Right hindlimb (tissue), 1 donor: ENCODE data around the gene TMCO1.
"Not testable (repeated sequence)": the region's sequence is repeated elsewhere in the genome, so short reads cannot be mapped to it uniquely, and the experiment has no call there.

Experiments used
- DNase-seq: peaks from one replicate; pipeline ENCODE4 v3.0.0-alpha.2; 2018

Gene TMCO1, protein sequence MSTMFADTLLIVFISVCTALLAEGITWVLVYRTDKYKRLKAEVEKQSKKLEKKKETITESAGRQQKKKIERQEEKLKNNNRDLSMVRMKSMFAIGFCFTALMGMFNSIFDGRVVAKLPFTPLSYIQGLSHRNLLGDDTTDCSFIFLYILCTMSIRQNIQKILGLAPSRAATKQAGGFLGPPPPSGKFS

DNA sequence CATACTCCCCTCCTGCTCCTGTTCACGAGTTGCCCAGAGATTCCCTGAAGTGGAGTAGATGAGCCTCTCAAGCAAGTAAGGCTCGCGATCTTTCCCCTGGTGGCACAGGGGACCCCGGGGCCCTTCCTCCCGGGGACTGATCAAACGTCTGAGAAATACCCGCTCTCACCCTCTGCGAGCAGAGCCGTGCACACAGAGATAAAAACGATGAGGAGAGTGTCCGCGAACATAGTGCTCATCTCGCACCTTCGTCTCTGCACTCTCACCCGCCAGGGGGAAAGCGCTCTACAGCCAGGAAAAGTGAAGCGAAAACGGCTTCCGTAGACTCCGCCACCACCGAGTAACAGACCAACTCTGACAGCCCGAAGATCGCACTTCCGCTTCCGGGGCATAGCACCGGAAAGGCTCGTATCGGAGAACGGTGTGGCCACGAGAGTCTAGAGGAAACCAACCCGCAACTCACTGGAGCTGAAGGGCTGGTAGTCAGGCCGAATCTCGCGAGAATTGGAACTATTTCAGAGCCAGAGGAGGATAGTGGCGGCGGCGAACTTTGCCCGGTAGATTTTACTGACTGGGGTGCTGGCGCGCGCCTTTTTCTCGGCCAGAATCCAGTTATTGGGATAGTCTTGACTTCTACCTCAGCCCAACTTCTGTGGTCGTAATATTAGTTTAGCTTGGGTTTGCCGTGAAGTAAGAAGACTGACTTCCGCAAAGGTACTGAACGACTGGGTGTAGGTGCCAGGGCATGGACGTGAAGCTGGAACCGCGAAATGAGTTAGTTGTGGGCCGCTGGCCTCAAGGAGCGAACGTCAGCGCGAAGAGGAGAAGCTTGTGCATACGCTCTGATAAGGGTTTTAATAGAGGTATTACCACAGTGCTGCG is at the start of gene TMCO1:
TSS of gene TMCO1 (minus strand) at position 356 of the 882 bp plus-strand sequence. CDS start at position 239, 117 bp downstream.
- peak; percentile 97 for DNase-seq

DNA sequence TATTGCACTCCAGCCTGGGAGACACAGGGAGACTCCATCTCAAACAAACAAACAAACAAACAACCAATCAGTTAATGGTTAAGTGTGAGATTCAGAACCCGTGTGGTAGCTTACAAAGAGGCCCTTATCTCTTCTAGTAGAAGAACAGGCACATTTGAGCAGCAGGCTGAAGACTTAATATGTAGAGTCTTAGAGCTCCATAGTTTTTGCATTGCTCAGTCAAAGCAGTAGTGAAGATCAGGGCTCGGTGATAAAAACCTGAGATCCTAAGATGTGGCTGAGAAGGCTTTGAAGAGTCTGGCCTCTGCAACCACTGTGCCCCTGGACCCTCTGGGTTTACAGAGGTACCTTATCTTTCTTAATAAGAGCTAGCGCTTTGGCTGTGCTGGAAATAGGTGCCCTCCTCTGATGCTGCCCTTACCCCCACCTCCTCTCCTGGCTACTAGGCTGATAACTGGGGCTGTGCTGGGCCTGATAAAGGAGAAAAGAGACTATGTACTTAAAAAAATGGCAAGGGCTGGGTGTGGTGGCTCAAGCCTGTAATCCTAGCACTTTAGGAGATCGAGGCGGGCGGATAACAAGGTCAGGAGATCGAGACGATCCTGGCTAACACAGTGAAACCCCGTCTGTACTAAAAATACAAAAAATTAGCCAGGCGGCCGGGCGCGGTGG is 48.3 kb upstream of the TMCO1 start:
- no peak for DNase-seq

DNA sequence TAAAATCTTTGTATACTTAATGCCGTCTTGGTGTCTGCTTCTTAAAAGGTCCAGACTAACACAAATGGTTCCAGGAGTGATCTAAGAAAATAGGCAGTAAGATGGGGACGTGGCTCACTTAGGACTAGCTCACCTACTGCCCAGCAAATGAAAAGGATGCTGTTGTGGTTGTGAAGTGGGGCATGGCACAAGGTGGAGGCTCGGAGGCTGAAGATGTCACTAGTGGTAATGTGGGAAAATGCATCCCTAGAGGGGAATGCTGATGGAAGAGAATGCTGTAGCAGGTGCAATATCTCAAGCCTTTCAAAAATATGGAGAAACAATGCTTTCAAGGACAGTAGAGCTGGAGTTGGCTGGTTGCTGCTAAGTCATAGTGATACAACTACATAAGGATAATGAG is 47.5 kb upstream of the TMCO1 start:
- DNase-seq: no peak

DNA sequence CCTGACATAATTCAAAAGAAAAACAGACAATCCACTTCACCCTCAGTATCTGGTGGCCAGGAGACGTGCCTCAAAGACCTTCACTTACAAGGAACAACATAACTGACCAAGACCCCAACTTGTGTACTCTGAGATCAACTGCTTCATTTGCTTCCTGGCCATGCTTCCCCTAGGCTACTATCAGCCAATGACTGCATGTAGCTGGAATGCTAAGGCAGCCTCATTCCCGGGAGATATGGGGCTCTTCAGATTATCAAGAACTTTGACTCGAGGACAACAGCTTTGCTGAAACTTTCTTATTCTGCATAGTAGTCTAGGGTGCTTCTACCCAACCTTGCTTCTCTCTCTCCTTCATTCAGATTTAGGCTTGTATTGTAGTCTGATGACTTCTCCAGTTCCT is 47.1 kb upstream of the TMCO1 start:
- no peak for DNase-seq

DNA sequence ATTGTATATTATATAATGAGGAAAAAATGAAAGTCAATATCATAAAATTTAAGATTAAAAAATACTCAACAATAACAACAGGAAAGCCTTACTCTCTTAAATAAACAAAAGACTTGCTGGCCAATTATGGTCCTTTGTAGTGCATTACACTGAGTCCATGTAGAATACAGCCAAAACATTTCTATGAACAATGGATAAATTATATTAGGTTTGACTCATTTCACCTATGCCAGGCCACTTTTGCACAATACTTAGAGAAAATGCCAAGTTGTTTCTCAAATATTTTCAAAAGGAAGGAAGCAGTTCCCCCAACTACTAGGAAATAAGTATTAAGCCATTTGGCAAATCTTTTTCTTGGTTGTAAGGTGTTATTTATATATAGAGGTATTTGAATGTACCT is 38.9 kb upstream of the TMCO1 start:
- no peak for DNase-seq

DNA sequence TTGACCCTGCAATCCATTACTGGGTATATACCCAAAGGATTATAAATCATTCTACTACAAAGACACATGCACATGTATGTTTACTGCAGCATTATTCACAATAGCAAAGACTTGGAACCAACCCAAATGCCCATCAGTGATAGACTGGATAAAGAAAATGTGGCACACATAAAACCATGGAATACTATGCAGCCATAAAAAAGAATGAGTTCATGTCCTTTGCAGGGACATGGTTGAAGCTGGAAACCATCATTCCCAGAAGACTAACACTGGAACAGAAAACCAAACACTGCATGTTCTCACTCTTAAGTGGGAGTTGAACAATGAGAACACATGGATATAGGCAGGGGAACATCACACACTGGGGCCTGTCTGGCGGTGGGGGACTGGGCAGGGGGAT is 35.8 kb upstream of the TMCO1 start:
- not testable (repeated sequence) for DNase-seq

DNA sequence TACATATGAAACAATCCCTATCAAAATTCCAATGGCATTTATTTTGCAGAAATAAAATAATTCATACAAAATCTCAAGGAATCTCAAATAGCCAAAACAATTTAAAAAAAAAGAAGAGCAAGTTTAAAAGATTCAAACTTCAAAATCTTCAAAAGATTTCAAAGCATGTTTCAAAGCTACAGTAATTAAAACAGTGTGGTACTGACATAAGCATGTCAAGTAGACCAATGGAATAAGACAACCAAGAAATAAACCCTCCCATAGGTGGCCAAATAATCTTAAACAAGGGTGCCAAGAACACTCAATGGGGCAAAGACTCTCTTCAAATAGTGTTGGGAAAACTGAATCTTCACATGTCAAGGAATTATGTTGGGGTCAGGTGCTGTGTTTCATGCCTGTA is 30.7 kb upstream of the TMCO1 start:
- DNase-seq: no peak

DNA sequence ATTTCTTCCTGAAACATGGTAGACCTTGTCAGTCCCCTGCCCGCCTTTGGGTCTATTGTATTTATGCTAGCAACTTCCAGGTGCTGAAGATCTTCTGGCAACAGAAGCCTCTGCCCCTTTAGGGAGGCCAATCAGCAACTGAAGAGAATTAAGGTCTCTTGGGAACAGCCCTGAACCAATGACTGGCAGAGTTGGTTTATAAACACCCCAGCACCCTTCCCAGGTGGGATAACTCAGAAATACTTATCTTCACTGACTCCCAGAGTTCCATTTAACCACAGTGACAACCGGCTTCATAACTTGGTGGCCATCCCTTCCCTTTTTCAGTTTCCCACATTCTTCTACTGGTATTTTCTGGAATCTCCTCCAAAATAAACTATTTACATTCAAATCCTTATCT is 27.2 kb upstream of the TMCO1 start:
- DNase-seq: no peak

DNA sequence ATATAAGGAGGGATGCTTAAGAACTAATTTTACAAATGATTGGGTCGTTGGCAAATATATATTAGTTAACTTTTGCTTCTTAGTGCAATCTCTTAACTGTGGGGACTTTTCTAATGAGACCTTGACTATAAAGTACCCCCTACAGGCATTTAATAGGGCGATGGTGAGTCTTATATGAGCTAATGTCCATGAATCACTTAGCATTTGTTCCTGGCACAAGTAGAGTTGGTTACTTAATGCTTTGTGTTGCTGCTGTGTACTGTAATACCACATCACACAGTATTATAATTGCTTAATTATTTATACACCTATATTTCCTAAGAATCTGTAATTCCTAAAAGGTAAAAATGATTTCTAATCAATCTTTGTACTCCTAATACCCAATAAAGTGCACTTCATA is 25.3 kb upstream of the TMCO1 start:
- DNase-seq: no peak

DNA sequence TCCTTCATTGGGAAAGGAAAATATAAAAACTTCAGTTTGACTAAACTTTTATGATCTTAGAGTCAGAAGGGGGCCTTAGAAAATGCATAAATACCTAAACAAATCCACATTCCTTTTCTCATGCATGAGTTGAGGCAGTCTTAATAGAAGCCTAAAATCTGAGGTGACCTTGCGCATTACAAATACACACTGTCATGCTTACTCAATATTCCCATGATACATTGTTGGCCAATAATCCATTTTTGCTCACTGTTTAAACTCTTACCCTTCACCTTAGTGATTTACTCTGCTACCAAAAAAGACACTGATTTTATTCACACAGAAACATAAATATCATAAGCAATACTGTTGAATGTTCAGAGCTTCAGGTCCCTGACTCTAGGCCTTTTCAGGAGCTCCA is 19.1 kb upstream of the TMCO1 start:
- no peak for DNase-seq

DNA sequence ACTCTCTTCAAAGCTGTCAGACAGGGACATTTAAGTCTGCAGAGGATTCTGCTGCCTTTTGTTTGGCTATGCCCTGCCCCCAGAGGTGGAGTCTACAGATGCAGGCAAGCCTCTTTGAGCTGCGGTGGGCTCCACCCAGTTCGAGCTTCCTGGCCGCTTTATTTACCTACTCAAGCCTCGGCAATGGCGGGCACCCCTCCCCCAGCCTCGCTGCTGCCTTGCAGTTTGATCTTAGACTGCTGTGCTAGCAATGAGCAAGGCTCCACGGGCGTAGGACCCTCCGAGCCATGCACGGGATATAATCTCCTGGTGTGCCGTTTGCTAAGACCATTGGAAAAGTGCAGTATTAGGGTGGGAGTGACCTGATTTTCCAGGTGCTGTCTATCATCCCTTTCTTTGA is 14.9 kb upstream of the TMCO1 start:
- DNase-seq: not testable (repeated sequence)

DNA sequence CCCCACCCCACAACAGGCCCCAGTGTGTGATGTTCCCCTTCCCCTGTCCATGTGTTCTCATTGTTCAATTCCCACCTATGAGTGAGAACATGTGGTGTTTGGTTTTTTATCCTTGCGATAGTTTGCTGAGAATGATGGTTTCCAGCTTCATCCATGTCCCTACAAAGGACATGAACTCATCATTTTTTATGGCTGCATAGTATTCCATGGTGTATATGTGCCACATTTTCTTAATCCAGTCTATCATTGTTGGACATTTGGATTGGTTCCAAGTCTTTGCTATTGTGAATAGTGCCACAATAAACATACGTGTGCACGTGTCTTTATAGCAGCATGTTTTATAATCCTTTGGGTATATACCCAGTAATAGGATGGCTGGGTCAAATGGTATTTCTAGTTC is 9.5 kb upstream of the TMCO1 start:
- not testable (repeated sequence) for DNase-seq

DNA sequence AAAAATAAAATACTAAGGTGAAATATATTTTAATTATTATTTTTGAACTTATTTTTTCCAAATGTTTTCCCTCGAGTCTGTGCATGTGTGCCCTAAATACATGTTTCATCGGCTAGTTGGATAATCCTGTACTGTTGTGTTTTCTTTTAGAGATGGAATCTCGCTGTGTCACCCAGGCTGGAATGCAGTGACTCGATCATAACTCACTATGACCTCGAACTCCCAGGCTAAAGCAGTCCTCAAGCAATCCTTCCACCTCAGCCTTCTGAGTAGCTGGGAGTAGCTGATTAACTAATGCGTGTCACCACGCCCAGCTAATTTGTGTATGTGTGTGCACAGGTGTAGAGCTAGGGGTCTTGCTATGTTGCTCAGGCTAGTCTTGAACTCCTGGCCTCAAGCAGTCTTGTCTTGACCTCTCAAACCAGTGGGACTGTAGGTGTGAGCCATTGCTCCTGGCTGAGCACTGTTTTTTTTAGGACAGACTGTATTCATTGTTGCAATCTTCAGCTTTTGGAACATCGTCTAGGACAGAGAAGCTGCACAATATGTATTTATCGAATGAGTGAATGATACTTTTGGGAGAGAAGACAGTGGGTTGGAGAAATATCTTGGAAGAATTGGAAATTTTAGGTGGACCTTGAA is 4.8 kb upstream of the TMCO1 start:
- DNase-seq: no peak

DNA sequence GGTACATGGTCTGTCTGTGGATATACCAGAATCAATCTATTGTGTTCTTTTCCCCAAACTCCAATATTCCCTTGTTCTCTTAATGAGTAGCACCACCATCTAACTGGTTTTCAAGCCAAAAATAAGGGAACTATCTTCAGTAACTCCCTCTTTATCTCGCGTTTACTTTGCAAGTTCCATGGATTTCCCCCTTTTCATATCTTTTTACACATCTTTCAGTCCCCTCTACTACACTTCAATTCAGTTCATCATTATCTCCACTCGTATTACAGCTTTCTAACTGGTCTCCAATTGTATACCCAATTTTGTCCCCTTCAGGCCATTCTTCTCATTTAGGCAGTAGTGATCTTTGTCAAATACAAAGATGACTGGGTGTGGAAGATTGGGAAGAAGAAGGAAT is 4.1 kb upstream of the TMCO1 start:
- DNase-seq: no peak

DNA sequence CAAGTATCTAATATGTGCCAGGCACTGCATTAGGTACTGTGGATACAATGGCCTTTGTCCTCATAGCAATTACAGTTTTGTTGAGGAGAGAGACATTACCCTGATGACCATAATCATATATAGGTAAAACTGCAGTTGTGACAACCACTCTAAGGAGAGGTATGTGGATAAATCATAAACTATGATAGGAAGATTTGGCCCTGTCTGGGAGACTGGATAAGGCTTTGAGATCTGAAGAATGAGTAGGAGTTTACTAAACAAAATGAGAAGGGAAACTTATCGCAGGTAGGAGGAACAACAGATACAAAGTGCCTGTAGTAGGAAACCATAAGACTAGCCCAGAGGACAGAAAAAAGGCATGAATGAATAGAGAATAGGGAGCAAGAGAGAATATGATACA is 4.4 kb downstream of the TMCO1 start:
- no peak for DNase-seq

DNA sequence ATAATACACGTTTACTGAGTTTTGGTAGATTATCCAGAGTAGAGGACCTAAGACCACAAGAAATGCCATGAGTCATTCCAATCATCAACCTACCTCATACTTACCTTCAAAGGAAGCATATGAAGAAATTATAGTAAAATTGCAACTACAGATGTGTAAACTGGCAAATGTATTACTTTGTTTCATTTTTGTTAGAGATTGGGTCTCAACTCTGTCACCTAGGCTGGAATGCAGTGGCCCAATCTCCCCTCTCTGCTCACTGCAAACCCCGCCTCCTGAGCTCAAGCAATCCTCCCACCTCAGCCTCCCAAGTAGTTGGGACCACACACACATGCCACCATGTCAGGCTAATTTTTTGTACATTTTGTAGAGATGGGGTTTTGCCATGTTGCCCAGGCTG is 5.2 kb downstream of the TMCO1 start:
- no peak for DNase-seq

DNA sequence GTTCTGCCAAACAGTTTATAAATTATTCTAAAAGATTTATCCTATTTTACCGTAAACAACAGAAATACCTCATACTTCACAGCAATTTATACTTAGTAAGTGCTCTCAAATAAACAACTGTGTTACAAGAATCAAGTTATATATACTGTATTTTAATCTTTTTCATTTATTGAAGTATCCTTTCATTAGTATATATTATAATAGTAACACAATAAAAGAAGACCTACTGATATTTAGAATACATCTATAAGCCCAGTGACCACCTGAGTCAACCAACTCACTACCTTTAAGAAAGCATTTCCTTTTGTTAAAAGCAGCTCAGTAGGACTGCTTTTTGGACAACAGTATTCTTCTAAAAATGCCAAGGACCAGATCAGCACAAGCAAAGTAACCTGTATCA is 5.9 kb downstream of the TMCO1 start:
- DNase-seq: no peak

DNA sequence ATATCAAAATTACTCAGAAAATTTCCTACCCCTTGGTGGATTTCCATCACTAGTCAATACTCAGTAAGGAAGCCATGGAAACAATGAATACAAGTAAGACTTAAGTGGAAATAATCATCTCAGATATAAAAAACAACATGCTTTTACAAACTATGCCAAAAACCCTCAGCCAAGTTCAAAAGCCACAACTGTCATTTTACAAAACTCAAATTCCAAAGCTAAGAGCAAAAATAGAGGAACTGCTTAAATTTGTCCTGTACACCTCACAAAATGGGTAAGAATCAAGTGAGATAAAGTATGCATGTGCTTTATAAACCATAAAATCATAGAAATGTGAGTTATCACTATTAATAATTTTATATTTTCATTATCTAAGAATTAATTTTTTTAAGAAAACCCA is 9.6 kb downstream of the TMCO1 start:
- no peak for DNase-seq

DNA sequence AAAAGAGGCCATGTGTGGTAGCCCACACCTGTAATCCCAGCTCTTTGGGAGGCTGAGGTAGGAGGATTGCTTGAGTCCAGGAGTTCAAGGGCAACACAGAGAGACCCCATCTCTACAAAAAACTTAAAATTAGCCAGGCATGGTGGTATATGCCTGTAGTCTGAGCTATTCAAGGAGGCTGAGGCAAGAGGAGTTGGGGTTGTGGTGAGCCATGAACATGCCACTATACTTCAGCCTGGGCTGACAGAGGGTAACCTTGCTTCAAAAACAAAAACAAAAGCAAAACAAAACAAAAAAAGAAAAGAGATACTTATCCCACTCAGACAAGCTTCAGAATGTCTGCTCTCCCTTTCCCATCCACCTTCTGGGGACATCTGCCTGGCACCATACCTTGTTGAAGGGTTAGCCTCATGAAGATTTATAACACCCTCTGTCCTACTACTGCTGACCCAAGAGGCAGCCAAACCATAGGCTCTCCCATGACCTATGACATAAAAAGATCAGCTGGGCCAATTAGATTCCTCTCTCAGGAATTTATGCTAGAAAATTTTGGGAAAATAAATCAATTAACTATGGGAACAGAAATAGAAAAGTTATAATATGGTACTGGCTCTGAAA is 13.2 kb downstream of the TMCO1 start:
- no peak for DNase-seq

DNA sequence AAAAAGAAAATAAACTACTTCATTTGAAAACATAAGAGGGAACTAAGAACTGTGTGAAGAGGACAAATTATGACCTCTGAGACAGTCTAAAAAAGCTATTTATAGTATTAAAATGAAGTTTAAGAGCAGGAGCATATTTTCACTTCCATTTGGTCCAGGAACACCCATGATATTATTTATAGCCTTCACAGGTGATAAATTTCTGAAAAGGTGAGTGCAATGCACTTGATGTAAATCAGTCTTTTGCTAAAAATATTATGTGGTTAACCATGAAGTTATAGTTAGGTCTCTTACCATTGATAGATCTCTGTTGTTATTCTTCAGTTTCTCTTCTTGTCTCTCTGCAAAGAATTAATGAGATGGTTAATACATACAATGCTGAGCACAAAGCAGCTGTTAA is 14.7 kb downstream of the TMCO1 start:
- DNase-seq: no peak

DNA sequence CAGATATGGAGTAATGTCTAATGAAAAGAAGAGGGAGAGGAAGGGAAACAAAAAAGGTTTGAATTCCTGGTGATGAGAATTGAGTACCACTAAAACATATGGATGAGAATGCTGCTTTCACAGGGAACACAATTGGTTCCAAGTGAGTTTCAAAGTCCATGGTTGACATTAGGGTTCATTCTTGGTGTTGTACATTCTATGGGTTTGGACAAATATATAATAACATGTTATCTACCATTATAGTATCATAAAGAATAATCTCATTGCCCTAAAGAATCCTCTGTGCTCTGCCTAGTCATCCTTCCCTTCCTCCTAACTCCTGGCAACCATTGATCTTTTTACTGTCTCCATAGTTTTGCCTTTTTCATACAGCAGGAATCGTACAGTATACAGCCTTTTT is 20.1 kb downstream of the TMCO1 start:
- no peak for DNase-seq

DNA sequence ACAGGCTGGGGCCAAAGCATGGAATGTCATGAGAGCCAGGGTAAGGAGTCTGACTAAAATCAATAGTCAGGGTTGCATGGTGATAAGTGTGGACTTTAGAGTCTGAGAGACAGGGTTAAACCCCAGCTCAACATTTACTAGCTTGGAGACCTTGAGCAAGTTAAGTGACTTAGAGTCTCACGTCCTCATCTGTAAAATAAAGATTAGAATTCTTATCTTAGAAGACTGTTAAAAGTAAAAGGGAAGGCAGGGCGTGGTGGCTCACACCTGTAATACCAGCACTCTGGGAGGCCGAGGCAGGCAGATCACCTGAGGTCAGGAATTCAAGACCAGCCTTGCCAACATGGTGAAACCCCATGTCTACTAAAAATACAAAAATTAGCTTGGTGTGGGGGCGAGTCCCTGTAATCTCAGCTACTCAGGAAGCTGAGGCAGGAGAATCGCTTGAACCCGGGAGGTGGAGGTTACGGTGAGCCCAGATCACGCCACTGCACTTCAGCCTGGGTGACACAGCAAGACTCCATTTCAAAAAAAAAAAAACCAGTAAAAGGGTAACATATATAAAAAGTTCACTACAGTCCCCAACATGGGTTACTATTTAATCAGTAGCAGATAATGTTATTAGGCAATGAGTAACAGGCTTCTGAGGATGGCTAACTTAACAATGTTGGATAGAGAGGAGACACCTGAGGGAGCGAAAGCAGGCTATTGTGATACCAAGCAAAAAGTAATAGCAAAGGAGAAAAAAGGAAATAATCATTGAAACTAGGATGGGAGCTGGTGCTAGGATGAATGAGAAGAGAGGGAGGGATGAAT is 20.8 kb downstream of the TMCO1 start:
- no peak for DNase-seq
